ENCODE measurements around the gene SDK1.

The SDK1 gene

GRCh38 chr7:4074407-4074806 is 773.4 kb downstream of the SDK1 start:
- no peak overlapping the region for H3K9ac ChIP-seq (ENCODE audit: low read length)
- H3K9me3 ChIP-seq (ENCODE audit: control insufficient read depth, low read length) = no peaks in the 10 kb centered on the region
- no peaks in the 10 kb centered on the region for H3K27me3 ChIP-seq (ENCODE audit: control insufficient read depth, insufficient read depth, low read length)
- H3K4me1 ChIP-seq (ENCODE audit: control insufficient read depth, insufficient read depth, low read length) = no peaks in the 10 kb centered on the region
- H3K4me3 ChIP-seq (ENCODE audit: low read length) = no peak overlapping the region
- no peaks in the 10 kb centered on the region for H3K36me3 ChIP-seq (ENCODE audit: control insufficient read depth, insufficient read depth, low read length)

- Histone ChIP-seq H3K36me3 (ENCODE audit: control insufficient read depth, insufficient read depth, low read length) (no peaks in the 10 kb centered on the region), H3K9ac (ENCODE audit: low read length) (no peak overlapping the region), H3K4me1 (ENCODE audit: control insufficient read depth, insufficient read depth, low read length) (no peaks in the 10 kb centered on the region), H3K9me3 (ENCODE audit: control insufficient read depth, low read length) (no peaks in the 10 kb centered on the region), H3K4me3 (ENCODE audit: low read length) (no peak overlapping the region), H3K27me3 (ENCODE audit: control insufficient read depth, insufficient read depth, low read length) (no peaks in the 10 kb centered on the region)
Observed at GRCh38 chr7:4074994-4075393, 773.9 kb downstream of the SDK1 start.

GRCh38 chr7:4076701-4077294 is 775.7 kb downstream of the SDK1 start:
- H3K4me3 ChIP-seq (ENCODE audit: low read length) = no peak overlapping the region
- no peaks in the 10 kb centered on the region for H3K36me3 ChIP-seq (ENCODE audit: control insufficient read depth, insufficient read depth, low read length)
- no peaks in the 10 kb centered on the region for H3K9me3 ChIP-seq (ENCODE audit: control insufficient read depth, low read length)
- H3K4me1 ChIP-seq (ENCODE audit: control insufficient read depth, insufficient read depth, low read length) = no peaks in the 10 kb centered on the region
- H3K27me3 ChIP-seq (ENCODE audit: control insufficient read depth, insufficient read depth, low read length) = no peaks in the 10 kb centered on the region
- H3K9ac ChIP-seq (ENCODE audit: low read length) = no peak overlapping the region

- H3K9ac ChIP-seq (ENCODE audit: low read length) = no peak overlapping the region
- no peaks in the 10 kb centered on the region for H3K27me3 ChIP-seq (ENCODE audit: control insufficient read depth, insufficient read depth, low read length)
- no peaks in the 10 kb centered on the region for H3K9me3 ChIP-seq (ENCODE audit: control insufficient read depth, low read length)
- H3K4me1 ChIP-seq (ENCODE audit: control insufficient read depth, insufficient read depth, low read length) = no peaks in the 10 kb centered on the region
- H3K4me3 ChIP-seq (ENCODE audit: low read length) = no peak overlapping the region
- H3K36me3 ChIP-seq (ENCODE audit: control insufficient read depth, insufficient read depth, low read length) = no peaks in the 10 kb centered on the region
Observed at GRCh38 chr7:4077980-4078379, 776.9 kb downstream of the SDK1 start.

- no peaks in the 10 kb centered on the region for H3K4me1 ChIP-seq (ENCODE audit: control insufficient read depth, insufficient read depth, low read length)
- no peaks in the 10 kb centered on the region for H3K36me3 ChIP-seq (ENCODE audit: control insufficient read depth, insufficient read depth, low read length)
- no peaks in the 10 kb centered on the region for H3K9me3 ChIP-seq (ENCODE audit: control insufficient read depth, low read length)
- H3K27me3 ChIP-seq (ENCODE audit: control insufficient read depth, insufficient read depth, low read length) = no peaks in the 10 kb centered on the region
- H3K4me3 ChIP-seq (ENCODE audit: low read length) = no peak overlapping the region
- H3K9ac ChIP-seq (ENCODE audit: low read length) = no peak overlapping the region
Observed at GRCh38 chr7:4078580-4078979, 777.5 kb downstream of the SDK1 start.

GRCh38 chr7:4079366-4079765 is 778.3 kb downstream of the SDK1 start:
- Histone ChIP-seq H3K9ac (ENCODE audit: low read length) (no peak overlapping the region), H3K36me3 (ENCODE audit: control insufficient read depth, insufficient read depth, low read length) (no peaks in the 10 kb centered on the region), H3K27me3 (ENCODE audit: control insufficient read depth, insufficient read depth, low read length) (no peaks in the 10 kb centered on the region), H3K4me3 (ENCODE audit: low read length) (no peak overlapping the region), H3K4me1 (ENCODE audit: control insufficient read depth, insufficient read depth, low read length) (no peaks in the 10 kb centered on the region), H3K9me3 (ENCODE audit: control insufficient read depth, low read length) (no peaks in the 10 kb centered on the region)

GRCh38 chr7:4079956-4080355 is 778.9 kb downstream of the SDK1 start:
- H3K27me3 ChIP-seq (ENCODE audit: control insufficient read depth, insufficient read depth, low read length) = no peaks in the 10 kb centered on the region
- H3K4me1 ChIP-seq (ENCODE audit: control insufficient read depth, insufficient read depth, low read length) = no peaks in the 10 kb centered on the region
- no peak overlapping the region for H3K9ac ChIP-seq (ENCODE audit: low read length)
- no peak overlapping the region for H3K4me3 ChIP-seq (ENCODE audit: low read length)
- no peaks in the 10 kb centered on the region for H3K36me3 ChIP-seq (ENCODE audit: control insufficient read depth, insufficient read depth, low read length)
- H3K9me3 ChIP-seq (ENCODE audit: control insufficient read depth, low read length) = no peaks in the 10 kb centered on the region

- no peaks in the 10 kb centered on the region for H3K4me1 ChIP-seq (ENCODE audit: control insufficient read depth, insufficient read depth, low read length)
- no peak overlapping the region for H3K4me3 ChIP-seq (ENCODE audit: low read length)
- H3K27me3 ChIP-seq (ENCODE audit: control insufficient read depth, insufficient read depth, low read length) = no peaks in the 10 kb centered on the region
- no peak overlapping the region for H3K9ac ChIP-seq (ENCODE audit: low read length)
- H3K9me3 ChIP-seq (ENCODE audit: control insufficient read depth, low read length) = no peaks in the 10 kb centered on the region
- no peaks in the 10 kb centered on the region for H3K36me3 ChIP-seq (ENCODE audit: control insufficient read depth, insufficient read depth, low read length)
Observed at GRCh38 chr7:4080954-4081353, 779.9 kb downstream of the SDK1 start.

GRCh38 chr7:4083513-4083912 is 782.5 kb downstream of the SDK1 start:
- Histone ChIP-seq H3K9me3 (ENCODE audit: control insufficient read depth, low read length) (no peaks in the 10 kb centered on the region), H3K9ac (ENCODE audit: low read length) (no peak overlapping the region), H3K36me3 (ENCODE audit: control insufficient read depth, insufficient read depth, low read length) (no peaks in the 10 kb centered on the region), H3K4me3 (ENCODE audit: low read length) (no peak overlapping the region), H3K4me1 (ENCODE audit: control insufficient read depth, insufficient read depth, low read length) (no peaks in the 10 kb centered on the region), H3K27me3 (ENCODE audit: control insufficient read depth, insufficient read depth, low read length) (no peaks in the 10 kb centered on the region)

GRCh38 chr7:4084271-4084670 is 783.2 kb downstream of the SDK1 start:
- Histone ChIP-seq H3K27me3 (ENCODE audit: control insufficient read depth, insufficient read depth, low read length) (no peaks in the 10 kb centered on the region), H3K9me3 (ENCODE audit: control insufficient read depth, low read length) (no peaks in the 10 kb centered on the region), H3K9ac (ENCODE audit: low read length) (no peak overlapping the region), H3K4me1 (ENCODE audit: control insufficient read depth, insufficient read depth, low read length) (no peaks in the 10 kb centered on the region), H3K36me3 (ENCODE audit: control insufficient read depth, insufficient read depth, low read length) (no peaks in the 10 kb centered on the region), H3K4me3 (ENCODE audit: low read length) (no peak overlapping the region)

- Histone ChIP-seq H3K4me3 (ENCODE audit: low read length) (no peak overlapping the region), H3K9ac (ENCODE audit: low read length) (no peak overlapping the region), H3K36me3 (ENCODE audit: control insufficient read depth, insufficient read depth, low read length) (no peaks in the 10 kb centered on the region), H3K9me3 (ENCODE audit: control insufficient read depth, low read length) (no peaks in the 10 kb centered on the region), H3K4me1 (ENCODE audit: control insufficient read depth, insufficient read depth, low read length) (no peaks in the 10 kb centered on the region), H3K27me3 (ENCODE audit: control insufficient read depth, insufficient read depth, low read length) (no peaks in the 10 kb centered on the region)
Observed at GRCh38 chr7:4085937-4086691, 785.1 kb downstream of the SDK1 start.

GRCh38 chr7:4086723-4087122 is 785.7 kb downstream of the SDK1 start:
- Histone ChIP-seq H3K9ac (ENCODE audit: low read length) (no peak overlapping the region), H3K9me3 (ENCODE audit: control insufficient read depth, low read length) (no peaks in the 10 kb centered on the region), H3K36me3 (ENCODE audit: control insufficient read depth, insufficient read depth, low read length) (no peaks in the 10 kb centered on the region), H3K4me3 (ENCODE audit: low read length) (no peak overlapping the region), H3K4me1 (ENCODE audit: control insufficient read depth, insufficient read depth, low read length) (no peaks in the 10 kb centered on the region), H3K27me3 (ENCODE audit: control insufficient read depth, insufficient read depth, low read length) (no peaks in the 10 kb centered on the region)

All from mucosa of stomach (tissue), 1 donor.